AG09319 (cell line): ENCODE measurements around the gene SLC6A11.

ENCODE experiments used
- DNase-seq: peaks from one replicate; pipeline ENCODE4 v3.0.0-alpha.2; 2010; ENCODE audit warnings: low read depth; ENCODE audit errors: extremely low read depth
- CTCF ChIP-seq: IDR thresholded peaks from 2 replicates; pipeline ENCODE4 v1.5.1; 2011; ENCODE audit warnings: low read depth, mild to moderate bottlenecking, inconsistent platforms, low read length, moderate library complexity

The SLC6A11 gene

GRCh38 chr3:10980312-10980711, 164.3 kb downstream of the SLC6A11 start:
- TF ChIP-seq CTCF = no peak
- no peak for DNase-seq

- no peak for TF ChIP-seq CTCF
- no peak for DNase-seq
These were observed 165.0 kb downstream of the SLC6A11 start for GRCh38 chr3:10981031-10981430.

- no peak for DNase-seq
- TF ChIP-seq CTCF = no peak
These were observed 165.9 kb downstream of the SLC6A11 start for GRCh38 chr3:10981961-10982360.

GRCh38 chr3:10982782-10983181, 166.8 kb downstream of the SLC6A11 start:
- no peak for DNase-seq
- TF ChIP-seq CTCF = no peak

GRCh38 chr3:10983219-10983916, 167.3 kb downstream of the SLC6A11 start:
- no peak for DNase-seq
- peak; percentile 81 for TF ChIP-seq CTCF

- TF ChIP-seq CTCF = no peak
- DNase-seq = no peak
These were observed 168.4 kb downstream of the SLC6A11 start for GRCh38 chr3:10984371-10984896.

- no peak for TF ChIP-seq CTCF
- DNase-seq = no peak
These were observed 169.2 kb downstream of the SLC6A11 start for GRCh38 chr3:10985181-10985580.
